DND-41 (cell line): Measurements from ENCODE around the gene PIGA.

Experiments
- CTCF ChIP-seq: IDR thresholded peaks from 2 replicates; pipeline ENCODE4 v1.5.1; 2012; ENCODE audit warnings: borderline replicate concordance, low read length, moderate library complexity, mild to moderate bottlenecking; ENCODE audit not compliant: poor library complexity, severe bottlenecking; ENCODE audit errors: extremely low read depth
- EZH2 ChIP-seq: IDR thresholded peaks from 3 replicates; pipeline ENCODE4 v1.6.1; 2012; ENCODE audit warnings: borderline replicate concordance, low read depth, mild to moderate bottlenecking, moderate library complexity, low read length, inconsistent platforms; ENCODE audit not compliant: severe bottlenecking

- TF ChIP-seq CTCF (no peak), EZH2 (no peak)
Measured at GRCh38 chrX:15292861-15293260, 42.5 kb downstream of the PIGA start.
